AG04450 (cell line): ENCODE results near the gene GTF2A1L. TPM values are rescaled to one million over a fixed set of nuclear protein-coding genes. Genes with fewer than 3 reads are reported as not detected.
A peak's percentile ranks its signal among the peaks of the same experiment; 100 is the strongest.

ENCODE experiments used
- CTCF ChIA-PET: fragments of 300-600, 350-600 bp; formaldehyde crosslinking; extraction: SDS; loops from one replicate; lab custom pipeline; 2022; ENCODE audit warnings: antibody characterized with exemption, inconsistent platforms; lab: Charles Lee
- POLR2A ChIA-PET: fragments of 350-600 bp; formaldehyde crosslinking; extraction: SDS; loops from one replicate; lab custom pipeline; 2021; ENCODE audit warnings: antibody characterized with exemption, inconsistent platforms; lab: Yijun Ruan, JAX
- DNase-seq: peaks from one replicate; pipeline ENCODE4 v3.0.0-alpha.2; 2011; ENCODE audit warnings: low read depth, low spot score
- H3K27ac ChIP-seq: one replicate; pipeline ENCODE4 v1.5.1; 2012; ENCODE audit warnings: low read depth, low read length, control low read depth
- H3K27me3 ChIP-seq: one replicate; pipeline ENCODE4 v1.6.0; 2012; ENCODE audit warnings: low read length; ENCODE audit not compliant: control insufficient read depth, insufficient read depth
- H3K4me3 ChIP-seq: 2 replicates; pipeline ENCODE4 v1.5.1; 2011; ENCODE audit warnings: mild to moderate bottlenecking, low read depth, low read length, control low read depth
- H3K9me3 ChIP-seq: 2 replicates; pipeline ENCODE4 v1.5.1; 2012; ENCODE audit warnings: low read length; ENCODE audit not compliant: control insufficient read depth, insufficient read depth
- CTCF ChIP-seq: IDR thresholded peaks from 2 replicates; pipeline ENCODE4 v1.5.1; 2011; ENCODE audit warnings: low read depth, low read length, control low read depth, inconsistent platforms
- polyA plus RNA-seq: library from polyadenylated mRNA; depleted of rRNA; stranded (reverse); fragments of >200 nt; gene quantifications from 2 replicates; pipeline ENCODE4 v1.2.3, GENCODE V29; 2011

Gene GTF2A1L
- polyA plus RNA-seq, 1 experiment: 0.19 TPM

- DNase-seq: no peak
- Histone ChIP-seq H3K27ac (no peak overlapping the region), H3K4me3 (no peak overlapping the region), H3K9me3 (no peaks in the 10 kb centered on the region), H3K27me3 (no peaks in the 10 kb centered on the region)
- no peak for TF ChIP-seq CTCF
- POLR2A ChIA-PET: no interaction called here
- CTCF ChIA-PET: interaction anchor here (1.0 to 2.7 kb wide), 11 partner anchors 12 to 481 kb away, joined by 3 to 34 read pairs (median 4); no protein-coding TSS in a partner anchor
Measured at GRCh38 chr2:48587560-48587959, 30.1 kb upstream of the GTF2A1L start.

GRCh38 chr2:48587961-48588360 lies 29.7 kb upstream of the GTF2A1L start:
- no peak overlapping the region for H3K4me3 ChIP-seq
- no peak overlapping the region for H3K27ac ChIP-seq
- DNase-seq: no peak
- H3K27me3 ChIP-seq: no peaks in the 10 kb centered on the region
- CTCF ChIA-PET: interaction anchor here (0.6 to 2.7 kb wide), 14 partner anchors 12 to 1815 kb away, joined by 3 to 34 read pairs (median 4); no protein-coding TSS in a partner anchor
- POLR2A ChIA-PET: no interaction called here
- TF ChIP-seq CTCF: no peak
- H3K9me3 ChIP-seq: no peaks in the 10 kb centered on the region

GRCh38 chr2:48588745-48589144 lies 28.9 kb upstream of the GTF2A1L start:
- ChIA-PET CTCF (interaction anchor here (0.6 to 2.7 kb wide), 19 partner anchors 10 to 1814 kb away, joined by 3 to 34 read pairs (median 4); no protein-coding TSS in a partner anchor), POLR2A (no interaction called here)
- no peak for TF ChIP-seq CTCF
- no peak overlapping the region for H3K27ac ChIP-seq
- H3K4me3 ChIP-seq: no peak overlapping the region
- no peak for DNase-seq
- H3K27me3 ChIP-seq: no peaks in the 10 kb centered on the region
- H3K9me3 ChIP-seq: no peaks in the 10 kb centered on the region

GRCh38 chr2:48589170-48589767 lies 28.4 kb upstream of the GTF2A1L start:
- ChIA-PET POLR2A (no interaction called here), CTCF (interaction anchor here (0.7 to 2.7 kb wide), 8 partner anchors 11 to 1814 kb away, joined by 3 to 34 read pairs (median 4); no protein-coding TSS in a partner anchor)
- no peak overlapping the region for H3K4me3 ChIP-seq
- DNase-seq: no peak
- peak; percentile 82 for TF ChIP-seq CTCF
- no peaks in the 10 kb centered on the region for H3K27me3 ChIP-seq
- no peak overlapping the region for H3K27ac ChIP-seq
- no peaks in the 10 kb centered on the region for H3K9me3 ChIP-seq

- Histone ChIP-seq H3K27me3 (no peaks in the 10 kb centered on the region), H3K9me3 (no peaks in the 10 kb centered on the region), H3K27ac (no peak overlapping the region), H3K4me3 (no peak overlapping the region)
- POLR2A ChIA-PET: no interaction called here
- no peak for DNase-seq
- no peak for TF ChIP-seq CTCF
- CTCF ChIA-PET: interaction anchor here (0.9 to 2.6 kb wide), 2 partner anchors 120 to 354 kb away, joined by 4 to 16 read pairs; no protein-coding TSS in a partner anchor
Measured at GRCh38 chr2:48590017-48590416, 27.6 kb upstream of the GTF2A1L start.
